GM19324 (cell line): Measurements from ENCODE around the gene SLC38A1.

ENCODE experiments used
- ATAC-seq: cut with Tn5 transposase; IDR thresholded peaks from one replicate; pipeline ENCODE4 v1.9.1; 2021; ENCODE audit warnings: mild to moderate bottlenecking, moderate library complexity; ENCODE audit not compliant: unreplicated experiment, low FRiP score

Gene SLC38A1

GRCh38 chr12:46237371-46238045, 31.3 kb downstream of the SLC38A1 start:
- no peak for ATAC-seq

DNA sequence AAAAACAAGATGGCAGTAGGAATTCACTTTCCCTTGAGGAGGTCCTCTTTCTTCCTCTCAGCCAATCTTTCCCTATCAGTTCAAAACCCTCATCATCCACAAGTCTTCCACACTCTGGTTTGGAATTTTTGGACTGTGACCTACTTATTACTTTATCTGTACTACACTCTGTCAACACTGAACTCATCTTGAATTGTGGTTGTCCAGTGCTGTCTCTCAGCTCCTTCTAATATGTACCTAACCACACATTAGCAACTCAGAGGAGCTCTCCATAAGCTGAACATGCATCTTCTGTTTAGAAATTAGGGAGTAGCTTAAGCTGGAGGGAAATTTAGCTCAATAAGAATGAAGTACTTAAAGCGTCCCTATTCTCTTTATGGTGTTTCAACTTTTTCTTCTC, 34.8 kb downstream of the SLC38A1 start:
- ATAC-seq = no peak

- no peak for ATAC-seq
These were observed 35.4 kb downstream of the SLC38A1 start for GRCh38 chr12:46233423-46233822.

- ATAC-seq = no peak
These were observed 37.9 kb downstream of the SLC38A1 start for GRCh38 chr12:46230983-46231382.

DNA sequence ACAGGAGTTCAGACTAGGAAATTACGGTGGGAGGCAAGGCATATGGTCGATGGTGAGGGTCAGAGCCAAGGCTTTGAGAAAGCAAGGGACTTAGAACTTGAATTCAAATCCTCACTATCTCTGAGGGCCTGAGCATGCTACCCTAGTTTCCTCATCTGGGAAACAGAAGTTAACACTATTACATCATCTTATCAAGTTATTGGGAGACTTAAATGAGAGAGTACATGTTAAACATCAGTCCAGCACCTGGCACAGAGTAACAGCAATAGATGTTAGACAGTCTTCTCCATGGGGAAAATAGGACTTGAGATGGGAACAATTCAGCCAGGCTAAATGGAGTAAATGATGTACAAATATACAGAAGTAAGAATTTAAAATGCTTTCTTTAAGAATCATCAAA, 38.5 kb downstream of the SLC38A1 start:
- no peak for ATAC-seq

- ATAC-seq = no peak
These were observed 41.2 kb downstream of the SLC38A1 start for GRCh38 chr12:46227616-46228015.

- ATAC-seq = no peak
These were observed 44.5 kb downstream of the SLC38A1 start for GRCh38 chr12:46224386-46224785.

DNA sequence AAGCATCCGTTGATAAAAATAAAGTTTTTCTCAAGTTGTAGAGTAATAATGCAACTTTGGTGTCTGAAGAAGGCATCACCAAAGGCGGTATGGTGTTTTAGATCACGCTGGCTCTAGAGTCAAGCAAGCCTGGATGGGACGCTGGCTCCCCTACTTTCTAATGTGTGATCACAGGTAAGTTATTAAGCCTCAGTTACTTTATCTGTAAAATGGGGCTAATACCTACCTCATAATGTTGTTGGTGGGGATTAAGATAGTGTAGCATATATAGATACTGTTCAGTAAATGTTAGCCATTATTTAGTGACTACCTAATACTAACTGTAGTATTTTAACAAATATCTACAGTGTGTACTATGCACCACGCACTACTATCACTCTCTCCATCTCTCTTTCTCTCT, 45.8 kb downstream of the SLC38A1 start:
- no peak for ATAC-seq

GRCh38 chr12:46222636-46223035, 46.2 kb downstream of the SLC38A1 start:
- no peak for ATAC-seq

DNA sequence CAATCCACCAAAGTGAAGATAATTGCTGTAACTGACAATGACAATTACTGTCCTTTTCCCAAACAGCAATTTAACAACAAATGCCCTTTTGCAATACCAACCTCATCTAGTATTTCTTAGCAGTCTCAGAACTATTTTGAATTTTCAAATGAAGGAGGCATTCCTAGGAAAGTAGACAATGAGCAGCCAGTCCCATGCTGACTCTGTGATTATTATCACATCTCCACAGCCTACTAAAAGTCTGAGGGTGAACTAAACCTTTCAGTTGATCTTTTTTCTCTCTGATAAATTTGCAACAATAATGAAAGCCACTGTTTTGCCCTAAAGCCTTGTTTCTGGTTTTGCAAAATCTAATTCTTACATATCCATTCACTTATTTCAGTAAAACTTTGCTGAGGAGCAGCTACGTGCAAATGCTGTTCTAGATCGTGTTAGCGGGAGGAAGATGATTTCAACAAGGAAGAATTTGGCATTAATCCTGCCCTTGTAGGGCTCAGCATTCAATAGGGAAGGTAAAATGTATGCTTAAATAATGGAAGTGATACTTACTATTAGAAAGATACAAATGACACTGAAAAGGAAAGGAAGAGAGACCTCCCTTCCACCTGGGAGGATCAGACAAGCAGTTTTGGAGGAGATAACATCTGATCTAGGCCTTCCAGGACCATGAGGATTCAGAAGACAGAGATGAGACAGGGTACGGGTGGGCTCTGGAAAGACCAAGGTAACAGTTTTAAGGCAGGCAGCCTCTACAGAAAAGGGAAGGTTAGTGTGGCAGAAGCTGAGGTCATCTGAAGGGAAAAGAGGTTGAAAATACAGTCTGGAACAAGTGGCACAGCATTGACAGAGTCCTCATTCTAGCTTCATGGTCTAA, 47.4 kb downstream of the SLC38A1 start:
- no peak for ATAC-seq

GRCh38 chr12:46219877-46220655, 48.8 kb downstream of the SLC38A1 start:
- ATAC-seq = no peak

DNA sequence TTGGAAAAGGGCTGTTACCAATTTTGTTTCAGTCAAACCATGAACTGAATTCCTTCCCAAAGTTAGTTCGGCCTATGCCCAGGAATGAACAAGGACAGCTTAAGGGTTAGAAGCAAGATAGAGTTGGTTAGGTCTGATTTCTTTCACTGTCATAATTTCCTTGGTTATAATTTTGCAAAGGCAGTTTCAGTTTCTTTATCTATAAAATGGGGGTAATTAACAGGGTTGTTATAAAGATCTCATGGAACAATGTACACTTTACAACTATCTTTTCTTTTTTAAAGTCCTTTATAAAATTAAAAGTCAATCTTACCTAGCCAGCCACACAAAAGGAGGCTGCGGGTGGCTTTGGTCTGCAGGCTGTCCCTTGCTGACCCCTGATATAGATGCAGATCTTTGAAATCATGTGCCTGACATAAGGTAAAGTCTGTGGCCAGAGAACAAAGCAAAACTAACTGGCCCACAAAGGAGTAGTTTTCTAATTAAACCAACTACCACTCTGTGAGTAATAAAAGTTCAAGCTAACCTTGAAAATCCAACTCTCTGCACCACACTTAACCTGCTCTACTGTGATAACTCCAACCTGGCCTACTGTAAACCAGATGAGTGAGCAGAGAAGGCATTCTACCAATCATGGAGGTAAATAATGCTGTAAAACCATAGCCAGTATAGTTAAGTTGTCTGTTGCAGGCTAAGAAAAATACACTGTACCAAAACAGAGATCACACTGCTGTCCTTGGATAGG, 49.5 kb downstream of the SLC38A1 start:
- no peak for ATAC-seq

DNA sequence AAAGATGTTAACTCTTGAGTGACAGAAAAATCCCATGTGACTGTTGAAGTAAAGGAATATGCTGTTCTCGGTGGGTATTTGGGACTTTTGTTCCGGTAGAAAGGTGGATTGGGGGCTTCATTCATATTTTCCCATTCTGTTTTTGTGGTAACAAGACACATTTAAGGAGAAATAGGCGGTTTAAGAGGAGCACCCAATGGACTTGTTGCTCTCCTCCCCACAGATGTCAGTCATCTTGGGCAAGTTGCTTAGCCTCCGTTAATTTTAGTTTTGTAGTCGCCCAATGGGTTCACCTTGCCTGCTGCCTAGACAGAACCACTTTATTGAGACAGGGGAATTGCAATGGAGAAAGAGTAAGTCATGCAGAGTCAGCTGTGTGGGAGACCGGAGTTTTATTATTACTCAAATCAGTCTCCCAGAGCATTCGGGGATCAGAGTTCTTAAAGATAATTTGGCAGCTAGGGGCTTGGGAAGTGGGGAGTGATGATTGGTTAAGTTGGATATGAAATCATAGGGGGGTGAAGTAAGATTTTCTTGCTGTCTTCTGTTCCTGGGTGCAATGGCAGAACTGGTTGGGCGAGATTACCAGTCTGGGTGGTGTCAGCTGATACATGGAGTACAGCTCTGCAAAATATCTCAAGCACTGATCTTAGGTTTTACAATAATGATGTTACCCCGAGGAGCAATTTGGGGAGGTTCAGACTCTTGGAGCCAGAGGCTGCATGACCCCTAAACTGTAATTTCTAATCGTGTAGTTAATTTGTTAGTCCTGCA, 50.3 kb downstream of the SLC38A1 start:
- ATAC-seq = no peak

DNA sequence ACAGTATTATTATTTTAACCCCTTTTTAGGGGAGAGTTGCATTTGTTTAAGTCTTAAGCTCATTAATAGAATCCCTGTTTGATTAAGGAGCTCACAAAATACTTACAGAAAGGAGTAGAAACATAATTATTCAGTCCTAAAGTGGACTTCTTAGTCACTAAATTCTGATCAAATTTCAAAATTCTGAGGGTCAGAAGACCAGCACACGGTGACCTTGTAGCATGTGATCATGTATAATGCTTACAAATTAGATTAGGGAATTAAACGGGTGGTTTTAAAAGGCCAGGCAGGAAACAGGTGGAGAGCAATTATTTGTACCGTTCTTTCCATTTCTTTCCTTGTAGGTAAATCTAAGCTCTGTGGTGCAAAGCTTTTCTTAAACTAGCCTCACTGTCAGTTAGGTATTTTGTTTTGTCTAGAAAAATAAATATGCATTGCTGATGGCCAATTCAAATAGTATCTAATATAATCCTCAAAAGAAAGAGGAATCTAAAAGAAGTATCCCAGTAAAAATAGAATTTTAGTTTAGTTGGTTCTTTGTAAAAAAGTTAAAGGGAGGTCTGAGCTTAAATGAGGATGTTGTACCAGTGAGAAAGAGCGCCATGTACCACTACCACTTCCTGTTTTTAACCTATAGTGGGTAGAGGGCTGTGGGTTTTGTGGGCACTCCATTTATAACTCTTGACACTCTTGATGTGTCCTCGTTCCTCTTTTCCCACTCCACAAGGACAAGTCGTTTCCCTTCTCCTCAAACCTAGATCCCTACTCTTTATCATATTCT, 51.1 kb downstream of the SLC38A1 start:
- peak; percentile 65 for ATAC-seq

- ATAC-seq = peak; percentile 69
These were observed 54.0 kb downstream of the SLC38A1 start for GRCh38 chr12:46214668-46215436.

- no peak for ATAC-seq
These were observed 56.5 kb downstream of the SLC38A1 start for GRCh38 chr12:46212108-46212982.

DNA sequence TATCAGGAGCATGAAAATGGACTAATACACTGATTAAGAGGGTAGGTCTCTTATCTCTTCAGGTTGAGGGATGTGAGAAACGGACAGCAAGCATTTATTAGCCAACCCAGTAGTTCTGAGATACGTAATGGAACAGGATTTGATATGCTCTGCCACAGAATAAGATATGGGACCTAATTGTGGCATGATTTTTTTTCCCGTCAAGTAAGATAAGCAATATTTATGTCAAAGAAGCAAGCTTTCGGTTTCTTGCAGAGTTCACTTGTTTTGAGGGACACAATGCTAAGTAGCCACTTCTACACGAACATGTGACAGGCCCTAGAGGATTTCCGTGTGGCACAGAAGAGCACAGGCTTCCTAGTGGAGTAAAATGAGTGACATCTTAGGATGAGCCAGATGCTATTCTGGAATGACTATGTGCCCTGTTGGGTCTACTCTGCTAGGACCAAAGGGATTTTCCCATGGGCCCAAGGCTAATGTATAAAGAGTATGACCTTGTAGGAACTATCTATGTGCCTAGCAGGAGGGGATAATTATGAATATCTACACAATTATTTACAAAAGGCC, 57.9 kb downstream of the SLC38A1 start:
- no peak for ATAC-seq
